K562 (cell line): ENCODE results near the gene STUB1. TPM values are rescaled to one million over a fixed set of nuclear protein-coding genes. Genes with fewer than 3 reads are reported as not detected.

Experiments used
- CREB1 ChIP-seq, 2 experiments: sonication (generic) in 1 of 2; formaldehyde crosslinking in 1 of 2; IDR thresholded peaks; 2 replicates each; pipeline versions ENCODE4 v1.6.1 to v1.8.0; 2012 to 2022; ENCODE audit warnings: inconsistent platforms in 1 of 2, mild to moderate bottlenecking in 1 of 2, missing genetic modification reagents in 1 of 2, moderate library complexity in 1 of 2
- EZH2 ChIP-seq: IDR thresholded peaks from 2 replicates; pipeline ENCODE4 v1.6.1; 2012; ENCODE audit warnings: low read depth, mild to moderate bottlenecking, inconsistent platforms, low read length, borderline replicate concordance
- FOXM1 ChIP-seq, 2 experiments: fragments of 450-650 bp in 1 of 2; sonication (generic) in 1 of 2; formaldehyde crosslinking in 1 of 2; IDR thresholded peaks; 2 replicates each; pipeline versions ENCODE4 v1.6.1 to v1.9.0; 2017 to 2022; ENCODE audit warnings: low read depth in 2 of 2, mild to moderate bottlenecking in 2 of 2, missing genetic modification reagents in 1 of 2, moderate library complexity in 1 of 2
- RBBP5 ChIP-seq: fragments of 200-600 bp; sonication (generic); IDR thresholded peaks from 2 replicates; pipeline ENCODE4 v1.6.1; 2012; ENCODE audit warnings: borderline replicate concordance, mild to moderate bottlenecking, low read length, control low read depth, inconsistent platforms; ENCODE audit not compliant: insufficient read depth, poor library complexity, severe bottlenecking
- RHOXF2B ChIP-seq: fragments of 250-450 bp; sonication (Bioruptor Pico); conservative IDR thresholded peaks from 2 replicates; pipeline ENCODE4 v1.5.1; 2021
- SNRNP70 ChIP-seq: fragments of 200-400 bp; formaldehyde crosslinking; optimal IDR thresholded peaks from 2 replicates; pipeline ENCODE3; 2017; ENCODE audit warnings: low read depth, low read length
- SOX6 ChIP-seq: fragments of 450-650 bp; IDR thresholded peaks from 2 replicates; pipeline ENCODE4 v1.6.1; 2014; ENCODE audit warnings: mild to moderate bottlenecking
- TGIF2 ChIP-seq: sonication (generic); formaldehyde crosslinking; IDR thresholded peaks from 2 replicates; pipeline ENCODE4 v1.8.1; 2022; ENCODE audit warnings: mild to moderate bottlenecking, missing genetic modification reagents, moderate library complexity
- TSHZ1 ChIP-seq: fragments of 250-450 bp; sonication (Bioruptor Pico); IDR thresholded peaks from 2 replicates; pipeline ENCODE4 v1.4.0; 2020; ENCODE audit warnings: mild to moderate bottlenecking, moderate library complexity
- ZBTB1 ChIP-seq: sonication (generic); formaldehyde crosslinking; IDR thresholded peaks from 2 replicates; pipeline ENCODE4 v1.8.1; 2023; ENCODE audit warnings: missing genetic modification reagents, low read depth, mild to moderate bottlenecking, borderline replicate concordance
- ZBTB8A ChIP-seq: fragments of 450-650 bp; IDR thresholded peaks from 2 replicates; pipeline ENCODE4 v1.6.1; 2018; ENCODE audit warnings: mild to moderate bottlenecking, moderate library complexity; ENCODE audit not compliant: partially characterized antibody
- ZNF3 ChIP-seq: fragments of 250-450 bp; sonication (Bioruptor Pico); IDR thresholded peaks from 2 replicates; pipeline ENCODE4 v1.5.0; 2021; ENCODE audit warnings: mild to moderate bottlenecking, moderate library complexity
- ZNF79 ChIP-seq: fragments of 250-450 bp; sonication (Bioruptor Pico); IDR thresholded peaks from 2 replicates; pipeline ENCODE4 v1.4.0; 2020; ENCODE audit warnings: low read depth, mild to moderate bottlenecking, moderate library complexity
- polyA plus RNA-seq, 8 experiments: library from polyadenylated mRNA; depleted of rRNA in 4 of 8; stranded (reverse) in 5 of 8; unstranded in 3 of 8; fragments of >200 nt; fragmentation: Nextera tagmentation in 2 of 8; fragmentation: Illumina TruSeq in 1 of 8; extraction: Ambion mirVana in 2 of 8; extraction: Trizol in 1 of 8; gene quantifications; 2 replicates each; pipeline versions ENCODE4 v1.2.1 to v1.2.3, GENCODE V29; 2011 to 2014; ENCODE audit warnings: inconsistent platforms in 1 of 8, missing spikeins in 1 of 8
- total RNA-seq, 7 experiments: library from RNA; depleted of rRNA in 6 of 7; stranded (reverse); fragments of >200 nt in 6 of 7; fragmentation: Illumina TruSeq in 2 of 7; extraction: Trizol in 2 of 7; gene quantifications; 2 replicates each; pipeline versions ENCODE4 v1.2.1 to v1.2.3, GENCODE V29; 2011 to 2021; ENCODE audit warnings: low replicate concordance in 1 of 7
- TF ChIP-seq, protein P1 (sequence below), 2 experiments: IDR thresholded peaks; 2 replicates each; pipeline ENCODE4 v1.6.1; 2011; ENCODE audit warnings: borderline replicate concordance in 1 of 2, control low read depth in 1 of 2, low read depth in 1 of 2, low read length in 1 of 2, mild to moderate bottlenecking in 1 of 2, mixed read lengths in 1 of 2, moderate library complexity in 1 of 2; ENCODE audit not compliant: insufficient read depth in 1 of 2, insufficient read length in 1 of 2, poor library complexity in 1 of 2, severe bottlenecking in 1 of 2; ENCODE audit errors: extremely low read depth in 1 of 2
- TF ChIP-seq, protein P2 (sequence below), 3 experiments: fragments of 200-800 bp in 1 of 3; fragments of 250-450 bp in 1 of 3; fragments of 450-650 bp in 1 of 3; sonication (Bioruptor Pico) in 1 of 3; sonication (Bioruptor generic) in 1 of 3; formaldehyde crosslinking in 1 of 3; IDR thresholded peaks; 2 replicates each; pipeline versions ENCODE4 v1.6.1 to v1.8.0; 2016 to 2022; ENCODE audit warnings: mild to moderate bottlenecking in 2 of 3, missing genetic modification characterization in 2 of 3, missing compliant biosample characterization in 1 of 3, moderate library complexity in 1 of 3

STUB1 gene
- total and polyA plus RNA-seq, 9 of the 15 experiments (the other 6 are each of a cell fraction or from before 2014, with no cell fraction given), result 10.6 to 251 (median 152) TPM

GRCh38 chr16:714558-715476, 34.6 kb downstream of the STUB1 start, which contains the start of gene METRN (continued):
- TF ChIP-seq, protein P1, sequence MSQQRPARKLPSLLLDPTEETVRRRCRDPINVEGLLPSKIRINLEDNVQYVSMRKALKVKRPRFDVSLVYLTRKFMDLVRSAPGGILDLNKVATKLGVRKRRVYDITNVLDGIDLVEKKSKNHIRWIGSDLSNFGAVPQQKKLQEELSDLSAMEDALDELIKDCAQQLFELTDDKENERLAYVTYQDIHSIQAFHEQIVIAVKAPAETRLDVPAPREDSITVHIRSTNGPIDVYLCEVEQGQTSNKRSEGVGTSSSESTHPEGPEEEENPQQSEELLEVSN (IDR thresholded peaks at IDR 0.05; ENCODE audit: borderline replicate concordance in 1 of 2, extremely low read depth in 1 of 2, insufficient read depth in 1 of 2, insufficient read length in 1 of 2, low read depth in 1 of 2, low read length in 1 of 2, poor library complexity in 1 of 2, severe bottlenecking in 1 of 2), result peak; percentile 84 to 91
- TF ChIP-seq TSHZ1 (CRISPR knock-in tag), result no peak
- no peak for TF ChIP-seq EZH2
- no peak for TF ChIP-seq ZBTB8A
- TF ChIP-seq ZNF3, result no peak
- no peak for TF ChIP-seq ZNF79 (CRISPR knock-in tag)
- no peak for TF ChIP-seq SNRNP70
- TF ChIP-seq ZBTB1 (CRISPR knock-in tag), result 0 out of 2 replicates have a peak, but pooled peaks have one; percentile 31
- TF ChIP-seq SOX6, result no peak
- TF ChIP-seq RHOXF2B (CRISPR knock-in tag), result no peak
- no peak for TF ChIP-seq FOXM1 (IDR thresholded peaks at IDR 0.05; ENCODE audit: low read depth)
- no peak for TF ChIP-seq FOXM1 (CRISPR knock-in tag; IDR thresholded peaks at IDR 0.05; ENCODE audit: low read depth)
- peak; percentile 52 for TF ChIP-seq RBBP5
- peak; percentile 11; the same call in 1 of the 2 replicates for TF ChIP-seq CREB1 (IDR thresholded peaks at IDR 0.05)
- no peak for TF ChIP-seq CREB1 (CRISPR knock-in tag; IDR thresholded peaks at IDR 0.05)
- TF ChIP-seq TGIF2 (CRISPR knock-in tag), result peak; percentile 46; the same call in 1 of the 2 replicates
- TF ChIP-seq, protein P2, sequence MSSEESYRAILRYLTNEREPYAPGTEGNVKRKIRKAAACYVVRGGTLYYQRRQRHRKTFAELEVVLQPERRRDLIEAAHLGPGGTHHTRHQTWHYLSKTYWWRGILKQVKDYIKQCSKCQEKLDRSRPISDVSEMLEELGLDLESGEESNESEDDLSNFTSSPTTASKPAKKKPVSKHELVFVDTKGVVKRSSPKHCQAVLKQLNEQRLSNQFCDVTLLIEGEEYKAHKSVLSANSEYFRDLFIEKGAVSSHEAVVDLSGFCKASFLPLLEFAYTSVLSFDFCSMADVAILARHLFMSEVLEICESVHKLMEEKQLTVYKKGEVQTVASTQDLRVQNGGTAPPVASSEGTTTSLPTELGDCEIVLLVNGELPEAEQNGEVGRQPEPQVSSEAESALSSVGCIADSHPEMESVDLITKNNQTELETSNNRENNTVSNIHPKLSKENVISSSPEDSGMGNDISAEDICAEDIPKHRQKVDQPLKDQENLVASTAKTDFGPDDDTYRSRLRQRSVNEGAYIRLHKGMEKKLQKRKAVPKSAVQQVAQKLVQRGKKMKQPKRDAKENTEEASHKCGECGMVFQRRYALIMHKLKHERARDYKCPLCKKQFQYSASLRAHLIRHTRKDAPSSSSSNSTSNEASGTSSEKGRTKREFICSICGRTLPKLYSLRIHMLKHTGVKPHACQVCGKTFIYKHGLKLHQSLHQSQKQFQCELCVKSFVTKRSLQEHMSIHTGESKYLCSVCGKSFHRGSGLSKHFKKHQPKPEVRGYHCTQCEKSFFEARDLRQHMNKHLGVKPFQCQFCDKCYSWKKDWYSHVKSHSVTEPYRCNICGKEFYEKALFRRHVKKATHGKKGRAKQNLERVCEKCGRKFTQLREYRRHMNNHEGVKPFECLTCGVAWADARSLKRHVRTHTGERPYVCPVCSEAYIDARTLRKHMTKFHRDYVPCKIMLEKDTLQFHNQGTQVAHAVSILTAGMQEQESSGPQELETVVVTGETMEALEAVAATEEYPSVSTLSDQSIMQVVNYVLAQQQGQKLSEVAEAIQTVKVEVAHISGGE (CRISPR knock-in tag; IDR thresholded peaks at IDR 0.05), result 0 out of 6 replicates have a peak, but pooled peaks of 1 of the 3 experiments have one; percentile 3
